Transverse colon (tissue), 4 donors: ENCODE results near the gene FGF1. TPM values are rescaled to one million over a fixed set of nuclear protein-coding genes. Genes with fewer than 3 reads are reported as not detected.
A peak's percentile ranks its signal among the peaks of the same experiment; 100 is the strongest.

Source experiments
- DNase-seq: peaks from one replicate; pipeline ENCODE4 v3.0.0-alpha.2; 2019
- H3K27ac ChIP-seq, 4 donors: fragments of 200-600 bp; sonication (generic); 2 replicates each; pipeline ENCODE4 v1.5.1; 2016 to 2018; ENCODE audit warnings: inconsistent platforms in 4 of 4
- H3K27me3 ChIP-seq: fragments of 200-600 bp; sonication (generic); 2 replicates; pipeline ENCODE4 v1.5.1; 2017; ENCODE audit warnings: inconsistent platforms
- H3K36me3 ChIP-seq, 4 donors: fragments of 200-600 bp; sonication (generic); 2 replicates each; pipeline ENCODE4 v1.5.1; 2017 to 2019; ENCODE audit warnings: inconsistent platforms in 4 of 4
- H3K4me1 ChIP-seq, 4 donors: fragments of 200-600 bp; sonication (generic); 2 replicates each; pipeline ENCODE4 v1.5.1; 2017 to 2020; ENCODE audit warnings: inconsistent platforms in 4 of 4
- H3K4me3 ChIP-seq, 4 donors: fragments of 200-600 bp; sonication (generic); 1 replicate in 1 of 4; 2 replicates in 3 of 4; pipeline versions ENCODE4 v1.5.1 to v1.6.1; 2017 to 2019; ENCODE audit warnings: inconsistent platforms in 4 of 4
- H3K9me3 ChIP-seq, 2 donors: fragments of 200-600 bp; sonication (generic); 2 replicates each; pipeline ENCODE4 v1.5.1; 2017 to 2019; ENCODE audit warnings: inconsistent platforms in 2 of 2
- CTCF ChIP-seq, 5 experiments: fragments of 200-600 bp in 3 of 5; fragments of 450-650 bp in 2 of 5; sonication (generic) in 3 of 5; IDR thresholded peaks; 1 replicate in 2 of 5; 2 replicates in 3 of 5; pipeline ENCODE4 v1.5.1; 2016 to 2017; ENCODE audit warnings: antibody characterized with exemption in 5 of 5, inconsistent platforms in 3 of 5, mild to moderate bottlenecking in 2 of 5, moderate library complexity in 1 of 5
- EP300 ChIP-seq: sonication (generic); formaldehyde crosslinking; IDR thresholded peaks from one replicate; pipeline ENCODE4 v1.6.1; 2017; ENCODE audit warnings: antibody characterized with exemption, low read depth
- POLR2A ChIP-seq: fragments of 450-650 bp; IDR thresholded peaks from one replicate; pipeline ENCODE4 v1.6.1; 2016; ENCODE audit warnings: antibody characterized with exemption, mild to moderate bottlenecking, moderate library complexity
- POLR2AphosphoS5 ChIP-seq, 3 donors: sonication (generic); formaldehyde crosslinking; IDR thresholded peaks; one replicate each; pipeline ENCODE4 v1.6.1; 2016; ENCODE audit warnings: antibody characterized with exemption in 3 of 3
- WGBS, 2 donors: methylation state at CpG; one replicate each; pipeline ENCODE4 v1.1.5; 2018; ENCODE audit warnings: low coverage in 1 of 2; 5-methylcytosine and 5-hydroxymethylcytosine counted together
- in situ Hi-C, 4 donors: fragments of 200-750 bp; cut with MboI; loops; one replicate each; pipeline versions ENCODE4 v1.15.0 to v1.15.1; 2017; ENCODE audit warnings: low sequenced_read_pairs in 3 of 4, low pct_ligation_motif_present in 1 of 4, low pct_unique_long_range_greater_than_20kb in 1 of 4
- intact Hi-C: fragments of 100-400 bp; cut with DNase I; formaldehyde crosslinking; loops from one replicate; pipeline ENCODE4 v1.15.1; 2023; ENCODE audit warnings: low total_unique reads
- total RNA-seq, 4 donors: library from RNA; depleted of rRNA; stranded (reverse); fragments of >200 nt; gene quantifications; one replicate each; pipeline ENCODE4 v1.1.0, GENCODE V29; 2016

Gene FGF1
- total RNA-seq, 4 donors from 2014 or later, result 0.32 to 0.41 TPM; not detected in 2

GRCh38 chr5:142601432-142601831 lies 84.5 kb downstream of the FGF1 start:
- H3K9me3 ChIP-seq, result no peaks in the 10 kb centered on the region
- no peak overlapping the region for H3K4me3 ChIP-seq
- in situ Hi-C loops (loop anchor here in 2 of 4 donors (25.0 kb wide), 1 partner anchor 286 kb away; no protein-coding TSS in a partner anchor), intact Hi-C loops (no loop called here)
- TF ChIP-seq POLR2A (no peak), POLR2AphosphoS5 (IDR thresholded peaks at IDR 0.05) (no peak), CTCF (IDR thresholded peaks at IDR 0.05) (no peak), EP300 (no peak)
- H3K4me1 ChIP-seq, result peaks cover 0 to 20% (median 8%) of the 10 kb centered on the region in 4 donors
- no peak for DNase-seq
- H3K27me3 ChIP-seq, result peaks cover 3% of the 10 kb centered on the region
- H3K36me3 ChIP-seq, result no peaks in the 10 kb centered on the region
- WGBS, 2 donors, result 82 to 83% methylated on average over 1 to 3 of the region's 3 CpGs
- peak overlapping the region in 3 of 4 donors; percentile 34 to 55 (median 55) for H3K27ac ChIP-seq

DNA sequence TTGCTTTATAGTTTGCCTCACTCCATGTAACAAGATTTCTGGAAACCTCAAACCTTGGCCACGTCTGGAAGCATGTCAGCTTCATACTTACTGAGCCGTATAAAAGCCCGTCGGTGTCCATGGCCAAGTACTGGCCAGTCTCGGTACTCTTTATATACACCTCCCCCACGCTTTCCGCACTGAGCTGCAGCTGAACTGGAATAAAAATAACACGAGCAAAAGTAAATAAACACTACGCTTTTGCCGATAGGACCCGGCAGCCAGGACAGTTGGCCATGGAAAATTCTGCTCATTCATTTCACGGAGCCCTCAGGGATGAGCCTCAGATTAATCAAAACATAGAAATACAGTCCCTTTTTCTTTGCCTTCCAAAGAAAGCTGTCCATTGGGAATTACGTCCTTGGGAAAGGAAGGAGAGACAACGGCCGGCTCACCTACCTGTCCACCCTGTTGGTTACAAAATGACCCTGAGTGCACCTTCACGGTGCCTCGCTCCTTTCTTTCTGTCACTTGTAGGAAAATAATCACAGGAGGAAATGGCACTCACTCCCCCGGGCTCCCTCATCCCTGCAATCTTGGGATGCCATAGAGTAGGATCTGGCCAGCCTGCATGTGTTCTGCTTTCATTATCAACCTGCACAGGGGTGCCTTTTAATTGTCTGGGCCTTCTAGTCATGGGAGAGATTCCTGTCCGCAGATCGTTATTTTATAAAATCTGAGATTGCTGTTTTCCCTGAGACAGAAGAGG lies 85.1 kb downstream of the FGF1 start:
- WGBS, 2 donors, result 27 to 32% methylated on average over 11 to 20 of the region's 20 CpGs
- intact Hi-C loops (no loop called here), in situ Hi-C loops (loop anchor here in 2 of 4 donors (25.0 kb wide), 1 partner anchor 287 kb away; no protein-coding TSS in a partner anchor)
- peak overlapping the region in 1 of 4 donors; percentile 2 for H3K4me3 ChIP-seq
- H3K9me3 ChIP-seq, result no peaks in the 10 kb centered on the region
- H3K27ac ChIP-seq, result peak overlapping the region; percentile 42 to 55 (median 52)
- TF ChIP-seq POLR2AphosphoS5 (IDR thresholded peaks at IDR 0.05) (peak in 1 of 3 donors; percentile 46), EP300 (no peak), CTCF (IDR thresholded peaks at IDR 0.05) (peak in 1 of 5 experiments; percentile 23), POLR2A (no peak)
- peak; percentile 18 for DNase-seq
- no peaks in the 10 kb centered on the region for H3K36me3 ChIP-seq
- H3K27me3 ChIP-seq, result peaks cover 3% of the 10 kb centered on the region
- H3K4me1 ChIP-seq, result peaks cover 0 to 20% (median 8%) of the 10 kb centered on the region in 4 donors

DNA sequence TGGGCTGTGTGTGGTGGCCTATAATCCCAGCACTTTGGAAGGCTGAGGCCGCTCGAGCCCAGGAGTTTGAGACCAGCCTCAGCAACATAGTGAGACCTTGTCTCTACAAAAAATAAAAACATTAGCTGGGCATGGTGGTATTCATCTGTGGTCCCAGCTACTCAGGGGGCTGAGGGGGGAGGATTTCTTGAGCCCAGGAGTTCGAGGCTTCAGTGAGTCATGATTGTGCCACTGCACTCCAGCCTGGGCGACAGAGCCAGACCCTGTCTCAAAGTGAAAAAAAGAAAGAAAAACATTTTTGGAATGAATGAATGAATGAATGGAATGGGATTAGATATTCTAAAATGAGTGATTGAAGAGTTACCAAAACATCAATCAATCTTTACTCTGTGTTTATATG lies 85.8 kb downstream of the FGF1 start:
- no peaks in the 10 kb centered on the region for H3K9me3 ChIP-seq
- H3K27ac ChIP-seq, result peak overlapping the region; percentile 17 to 55 (median 46)
- peaks cover 3% of the 10 kb centered on the region for H3K27me3 ChIP-seq
- in situ Hi-C loops, result loop anchor here in 2 of 4 donors (25.0 kb wide), 1 partner anchor 287 kb away; no protein-coding TSS in a partner anchor
- TF ChIP-seq CTCF (IDR thresholded peaks at IDR 0.05) (no peak), POLR2A (no peak), POLR2AphosphoS5 (IDR thresholded peaks at IDR 0.05) (no peak), EP300 (no peak)
- DNase-seq, result no peak
- H3K4me1 ChIP-seq, result peaks cover 0 to 16% (median 8%) of the 10 kb centered on the region in 4 donors
- WGBS, 2 donors, result 71% methylated on average over 4 of the region's 4 CpGs; no CpG with 5 or more reads in 1 of the 2 donors
- H3K36me3 ChIP-seq, result no peaks in the 10 kb centered on the region
- intact Hi-C loops, result no loop called here
- H3K4me3 ChIP-seq, result no peak overlapping the region

DNA sequence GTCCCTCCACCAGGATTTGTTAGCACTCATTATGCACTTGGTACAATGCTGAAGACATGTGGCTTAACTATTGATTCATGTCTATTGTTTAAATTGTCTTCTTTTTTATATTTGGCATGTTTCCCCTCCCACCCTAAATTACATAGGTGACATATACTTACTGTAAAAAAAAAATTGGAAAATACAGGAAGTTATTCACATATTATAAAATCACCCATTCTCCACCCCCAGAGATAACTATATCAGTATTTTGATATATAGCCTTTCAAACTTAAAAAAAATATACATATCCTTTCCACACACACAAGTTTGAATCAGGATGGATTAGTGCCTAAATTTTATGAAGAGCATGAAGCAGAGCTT lies 87.6 kb downstream of the FGF1 start:
- intact Hi-C loops (no loop called here), in situ Hi-C loops (no loop called here)
- TF ChIP-seq POLR2AphosphoS5 (IDR thresholded peaks at IDR 0.05) (no peak), POLR2A (no peak), CTCF (IDR thresholded peaks at IDR 0.05) (no peak), EP300 (no peak)
- Histone ChIP-seq H3K4me1 (peaks cover 0 to 16% (median 8%) of the 10 kb centered on the region in 4 donors), H3K27me3 (peaks cover 3% of the 10 kb centered on the region), H3K4me3 (no peak overlapping the region), H3K36me3 (no peaks in the 10 kb centered on the region), H3K27ac (no peak overlapping the region), H3K9me3 (no peaks in the 10 kb centered on the region)
- no peak for DNase-seq
